ENCODE results near the gene EPC1. TPM values are rescaled to one million over a fixed set of nuclear protein-coding genes. Genes with fewer than 3 reads are reported as not detected.
A peak's percentile ranks its signal among the peaks of the same experiment; 100 is the strongest.

EPC1 gene
- total RNA-seq, 1 donor from 2014 or later, result 62.7 TPM

DNA sequence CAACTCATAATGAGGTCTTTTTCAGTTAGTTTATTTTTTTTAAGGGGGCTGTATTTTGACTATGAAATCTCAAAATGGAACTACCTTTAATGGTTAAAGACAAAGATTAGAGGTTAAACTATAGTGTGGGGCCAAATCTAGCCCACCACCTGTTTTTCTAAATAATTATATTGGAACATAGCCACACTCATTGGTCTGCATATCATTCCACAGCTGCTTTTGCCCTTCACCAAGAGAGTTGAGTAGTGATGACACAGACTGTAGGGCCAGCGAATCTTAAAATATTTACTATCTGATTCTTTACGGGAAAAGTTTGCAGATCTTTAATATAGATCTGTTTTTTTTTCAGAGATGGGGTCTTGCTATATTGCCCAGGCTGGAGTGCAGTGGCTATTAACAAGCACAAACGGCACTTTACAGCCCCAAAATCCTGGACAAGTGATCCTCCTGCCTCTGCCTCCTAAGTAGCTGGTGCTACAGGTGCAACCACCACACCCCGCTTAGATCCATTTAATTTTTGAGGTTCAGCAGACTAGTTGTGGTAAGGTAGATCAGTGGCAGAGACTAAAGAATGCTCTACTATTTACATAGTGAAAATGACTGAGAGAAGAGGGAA is 25.8 kb downstream of the EPC1 start:
- Mint-ChIP-seq H3K27ac (no peak overlapping the region), H3K27me3 (ENCODE audit: low read depth) (no peaks in the 10 kb centered on the region), H3K4me3 (no peak overlapping the region), H3K36me3 (peaks cover 2% of the 10 kb centered on the region), H3K9me3 (no peaks in the 10 kb centered on the region), H3K4me1 (peaks cover 29% of the 10 kb centered on the region)
- no peak for DNase-seq (ENCODE audit: low spot score in 2 of 2, unreplicated experiment in 2 of 2)
- TF ChIP-seq, protein P1, sequence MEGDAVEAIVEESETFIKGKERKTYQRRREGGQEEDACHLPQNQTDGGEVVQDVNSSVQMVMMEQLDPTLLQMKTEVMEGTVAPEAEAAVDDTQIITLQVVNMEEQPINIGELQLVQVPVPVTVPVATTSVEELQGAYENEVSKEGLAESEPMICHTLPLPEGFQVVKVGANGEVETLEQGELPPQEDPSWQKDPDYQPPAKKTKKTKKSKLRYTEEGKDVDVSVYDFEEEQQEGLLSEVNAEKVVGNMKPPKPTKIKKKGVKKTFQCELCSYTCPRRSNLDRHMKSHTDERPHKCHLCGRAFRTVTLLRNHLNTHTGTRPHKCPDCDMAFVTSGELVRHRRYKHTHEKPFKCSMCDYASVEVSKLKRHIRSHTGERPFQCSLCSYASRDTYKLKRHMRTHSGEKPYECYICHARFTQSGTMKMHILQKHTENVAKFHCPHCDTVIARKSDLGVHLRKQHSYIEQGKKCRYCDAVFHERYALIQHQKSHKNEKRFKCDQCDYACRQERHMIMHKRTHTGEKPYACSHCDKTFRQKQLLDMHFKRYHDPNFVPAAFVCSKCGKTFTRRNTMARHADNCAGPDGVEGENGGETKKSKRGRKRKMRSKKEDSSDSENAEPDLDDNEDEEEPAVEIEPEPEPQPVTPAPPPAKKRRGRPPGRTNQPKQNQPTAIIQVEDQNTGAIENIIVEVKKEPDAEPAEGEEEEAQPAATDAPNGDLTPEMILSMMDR (IDR thresholded peaks at IDR 0.05; ENCODE audit: unreplicated experiment), result no peak

DNA sequence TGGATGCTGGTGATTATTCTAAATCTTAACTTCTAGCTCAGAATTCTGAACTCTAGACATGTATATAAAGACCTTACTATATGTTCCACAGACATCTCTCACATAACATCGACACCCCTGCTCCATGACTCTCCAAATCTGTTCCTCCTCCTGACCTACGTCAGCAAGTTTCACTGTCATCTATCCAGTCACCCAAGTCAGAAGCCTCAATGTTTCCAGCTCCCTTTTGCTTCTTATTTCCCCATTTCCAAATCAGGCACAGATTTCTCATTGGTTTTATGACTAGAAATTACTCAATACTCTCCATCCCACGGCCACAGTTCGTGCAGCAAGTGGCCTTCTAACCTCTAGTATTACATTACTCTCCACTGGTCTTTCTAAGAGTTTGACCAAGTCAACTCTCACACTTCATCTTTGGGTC is 28.5 kb downstream of the EPC1 start:
- DNase-seq (ENCODE audit: low spot score in 2 of 2, unreplicated experiment in 2 of 2), result no peak
- H3K4me3 Mint-ChIP-seq, result no peak overlapping the region
- H3K27me3 Mint-ChIP-seq (ENCODE audit: low read depth), result no peaks in the 10 kb centered on the region

DNA sequence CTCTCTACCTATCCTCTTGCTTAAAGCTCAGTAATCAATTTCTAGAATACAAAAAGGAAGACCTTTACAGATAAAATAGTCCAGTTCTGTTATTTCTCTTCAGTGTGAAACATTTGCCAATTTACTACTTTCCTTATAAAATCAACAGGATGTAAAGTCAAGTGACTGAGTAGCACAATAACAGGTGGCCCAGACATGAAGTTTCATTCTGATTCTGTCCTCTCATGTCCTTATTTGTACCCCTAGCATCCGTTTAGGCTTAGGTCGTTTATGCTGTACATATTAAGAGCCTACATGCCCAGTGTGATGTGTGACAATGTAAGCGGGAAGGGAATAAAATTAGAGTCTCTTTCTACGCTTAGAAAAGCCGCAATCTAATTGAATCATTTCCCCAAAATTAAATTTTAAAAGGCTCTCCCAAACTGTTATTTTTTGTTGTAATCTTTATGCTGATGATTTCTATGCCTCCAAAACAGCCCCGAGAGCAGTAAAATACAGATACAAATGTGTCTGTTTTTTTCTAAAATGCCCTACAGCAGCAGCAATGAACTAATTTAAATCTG is 29.1 kb downstream of the EPC1 start:
- peaks cover 29% of the 10 kb centered on the region for H3K4me1 Mint-ChIP-seq
- TF ChIP-seq, protein P1 (IDR thresholded peaks at IDR 0.05; ENCODE audit: unreplicated experiment), result no peak
- DNase-seq (ENCODE audit: low spot score in 2 of 2, unreplicated experiment in 2 of 2), result no peak
- H3K27ac Mint-ChIP-seq, result no peak overlapping the region
- no peaks in the 10 kb centered on the region for H3K27me3 Mint-ChIP-seq (ENCODE audit: low read depth)
- H3K36me3 Mint-ChIP-seq, result peaks cover 2% of the 10 kb centered on the region
- no peak overlapping the region for H3K4me3 Mint-ChIP-seq
- no peaks in the 10 kb centered on the region for H3K9me3 Mint-ChIP-seq

More for the DNA sequence above, 28.5 kb downstream of the EPC1 start:
- H3K27ac Mint-ChIP-seq, result peak overlapping the region; percentile 55
- H3K36me3 Mint-ChIP-seq, result peaks cover 2% of the 10 kb centered on the region
- TF ChIP-seq, protein P1 (IDR thresholded peaks at IDR 0.05; ENCODE audit: unreplicated experiment), result no peak
- H3K9me3 Mint-ChIP-seq, result no peaks in the 10 kb centered on the region
- H3K4me1 Mint-ChIP-seq, result peaks cover 29% of the 10 kb centered on the region

DNA sequence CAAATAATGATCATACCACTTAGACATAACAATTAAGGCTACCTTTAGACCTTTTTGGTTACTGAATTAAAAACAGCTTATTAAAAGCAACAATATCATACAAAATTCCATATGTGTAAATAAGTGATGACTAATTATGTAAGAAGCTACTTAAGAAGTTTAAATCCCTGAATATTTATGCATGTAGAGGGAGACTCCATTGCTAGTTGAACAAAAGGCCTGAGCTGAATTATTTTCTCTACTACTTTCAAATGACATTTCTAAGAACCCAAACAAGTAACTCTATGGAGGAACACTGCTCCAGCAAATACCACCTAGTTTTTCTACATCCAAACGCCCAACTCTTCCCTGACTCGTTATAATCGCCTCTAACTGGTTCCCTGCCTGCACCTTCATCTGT is 31.5 kb downstream of the EPC1 start:
- TF ChIP-seq, protein P1 (IDR thresholded peaks at IDR 0.05; ENCODE audit: unreplicated experiment), result no peak
- no peak for DNase-seq (ENCODE audit: low spot score in 2 of 2, unreplicated experiment in 2 of 2)
- peaks cover 2% of the 10 kb centered on the region for H3K36me3 Mint-ChIP-seq
- peak overlapping the region; percentile 2 for H3K27ac Mint-ChIP-seq
- no peaks in the 10 kb centered on the region for H3K9me3 Mint-ChIP-seq
- H3K27me3 Mint-ChIP-seq (ENCODE audit: low read depth), result no peaks in the 10 kb centered on the region
- peaks cover 23% of the 10 kb centered on the region for H3K4me1 Mint-ChIP-seq
- H3K4me3 Mint-ChIP-seq, result no peak overlapping the region

DNA sequence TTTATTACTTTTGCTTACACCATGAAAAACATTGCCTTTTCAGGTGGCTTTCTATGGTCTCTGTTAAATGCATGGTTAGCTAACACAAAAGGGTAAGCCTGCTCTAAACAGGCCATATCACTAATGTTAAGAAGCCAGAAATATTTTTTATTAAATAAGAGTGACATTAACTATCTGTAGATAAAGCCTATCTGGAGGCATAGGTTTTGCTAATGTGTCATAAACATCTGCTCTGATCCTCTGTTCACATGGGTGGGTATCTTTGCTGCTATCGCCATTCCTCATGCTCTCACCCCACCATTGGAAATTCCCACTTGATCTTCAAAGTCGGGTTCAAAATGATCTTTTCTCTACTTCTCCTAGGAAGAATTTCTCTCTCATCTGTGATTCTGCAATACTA is 32.4 kb downstream of the EPC1 start:
- Mint-ChIP-seq H3K27me3 (ENCODE audit: low read depth) (no peaks in the 10 kb centered on the region), H3K9me3 (no peaks in the 10 kb centered on the region), H3K4me3 (no peak overlapping the region), H3K4me1 (peaks cover 23% of the 10 kb centered on the region), H3K36me3 (peaks cover 2% of the 10 kb centered on the region), H3K27ac (peak overlapping the region; percentile 41)
- no peak for DNase-seq (ENCODE audit: low spot score in 2 of 2, unreplicated experiment in 2 of 2)
- TF ChIP-seq, protein P1 (IDR thresholded peaks at IDR 0.05; ENCODE audit: unreplicated experiment), result no peak

Measured in mesothelial cell of epicardium (in vitro differentiated cells).